GM18867 (cell line): ENCODE measurements around the gene SLC22A14.

Experiments
- ATAC-seq: cut with Tn5 transposase; IDR thresholded peaks from one replicate; pipeline ENCODE4 v1.9.1; 2021; ENCODE audit warnings: mild to moderate bottlenecking, moderate library complexity; ENCODE audit not compliant: unreplicated experiment

The SLC22A14 gene

GRCh38 chr3:38337703-38338102, 55.6 kb downstream of the SLC22A14 start:
- no peak for ATAC-seq

- no peak for ATAC-seq
Observed at GRCh38 chr3:38343797-38344594, 61.9 kb downstream of the SLC22A14 start.

GRCh38 chr3:38345879-38346586, 63.9 kb downstream of the SLC22A14 start:
- ATAC-seq: no peak

- ATAC-seq: peak; percentile 99
Observed at GRCh38 chr3:38346587-38347410, 64.7 kb downstream of the SLC22A14 start, which contains the start of gene XYLB. XYLB (plus strand) TSS chr3:38346785; CDS start chr3:38346869, 84 bp downstream.

GRCh38 chr3:38347421-38348200, 65.5 kb downstream of the SLC22A14 start:
- no peak for ATAC-seq

GRCh38 chr3:38348903-38349302, 66.8 kb downstream of the SLC22A14 start:
- ATAC-seq: no peak

GRCh38 chr3:38349684-38350359, 67.7 kb downstream of the SLC22A14 start:
- no peak for ATAC-seq

- ATAC-seq: no peak
Observed at GRCh38 chr3:38353151-38353550, 71.1 kb downstream of the SLC22A14 start.

GRCh38 chr3:38354588-38355330, 72.7 kb downstream of the SLC22A14 start:
- ATAC-seq: no peak

- ATAC-seq: no peak
Observed at GRCh38 chr3:38359038-38359437, 76.9 kb downstream of the SLC22A14 start.

GRCh38 chr3:38360345-38360744, 78.3 kb downstream of the SLC22A14 start:
- ATAC-seq: no peak

GRCh38 chr3:38361496-38361895, 79.4 kb downstream of the SLC22A14 start:
- ATAC-seq: no peak

GRCh38 chr3:38362825-38363224, 80.7 kb downstream of the SLC22A14 start:
- ATAC-seq: no peak

- ATAC-seq: no peak
Observed at GRCh38 chr3:38364721-38365400, 82.8 kb downstream of the SLC22A14 start.

GRCh38 chr3:38365469-38366062, 83.5 kb downstream of the SLC22A14 start:
- no peak for ATAC-seq

- no peak for ATAC-seq
Observed at GRCh38 chr3:38366082-38366481, 84.0 kb downstream of the SLC22A14 start.

GRCh38 chr3:38367779-38368178, 85.7 kb downstream of the SLC22A14 start:
- no peak for ATAC-seq
